ENCODE results near the gene CC2D1A.
"Not testable (repeated sequence)": the region's sequence is repeated elsewhere in the genome, so short reads cannot be mapped to it uniquely, and the experiment has no call there.

Gene CC2D1A

GRCh38 chr19:13965926-13966683 lies 60.1 kb downstream of the CC2D1A start:
- no peak for TF ChIP-seq CTCF (IDR thresholded peaks at IDR 0.05; ENCODE audit: insufficient read depth, low read depth, low read length, missing control alignments)
- H3K4me3 ChIP-seq (ENCODE audit: low read depth, low read length) = no peak overlapping the region
- DNase-seq (ENCODE audit: low read depth) = no peak

- DNase-seq (ENCODE audit: low read depth) = no peak
- no peak overlapping the region for H3K4me3 ChIP-seq (ENCODE audit: low read depth, low read length)
- no peak for TF ChIP-seq CTCF (IDR thresholded peaks at IDR 0.05; ENCODE audit: insufficient read depth, low read depth, low read length, missing control alignments)
Measured at GRCh38 chr19:13966684-13967128, 60.7 kb downstream of the CC2D1A start.

GRCh38 chr19:13967206-13967605 lies 61.2 kb downstream of the CC2D1A start:
- H3K4me3 ChIP-seq (ENCODE audit: low read depth, low read length); DNase-seq (ENCODE audit: low read depth): not testable (repeated sequence)

- no peak for DNase-seq (ENCODE audit: low read depth)
- H3K4me3 ChIP-seq (ENCODE audit: low read depth, low read length) = no peak overlapping the region
- TF ChIP-seq CTCF (IDR thresholded peaks at IDR 0.05; ENCODE audit: insufficient read depth, low read depth, low read length, missing control alignments) = no peak
Measured at GRCh38 chr19:13968383-13968935, 62.5 kb downstream of the CC2D1A start.

- no peak for TF ChIP-seq CTCF (IDR thresholded peaks at IDR 0.05; ENCODE audit: insufficient read depth, low read depth, low read length, missing control alignments)
- DNase-seq (ENCODE audit: low read depth) = no peak
Measured at GRCh38 chr19:13968999-13969398, 63.0 kb downstream of the CC2D1A start.

GRCh38 chr19:13969897-13970296 lies 63.9 kb downstream of the CC2D1A start:
- no peak for TF ChIP-seq CTCF (IDR thresholded peaks at IDR 0.05; ENCODE audit: insufficient read depth, low read depth, low read length, missing control alignments)
- H3K4me3 ChIP-seq (ENCODE audit: low read depth, low read length) = no peak overlapping the region
- DNase-seq (ENCODE audit: low read depth) = no peak

More at GRCh38 chr19:13968999-13969398, 63.0 kb downstream of the CC2D1A start:
- H3K4me3 ChIP-seq (ENCODE audit: low read depth, low read length) = no peak overlapping the region

GRCh38 chr19:13971868-13972267 lies 65.9 kb downstream of the CC2D1A start:
- not testable (repeated sequence) for H3K4me3 ChIP-seq (ENCODE audit: low read depth, low read length); DNase-seq (ENCODE audit: low read depth)

All from GM12865 (cell line).